Left renal pelvis (tissue), 4 donors: ENCODE data around the gene FHIT. TPM values are rescaled to one million over a fixed set of nuclear protein-coding genes. Genes with fewer than 3 reads are reported as not detected.
"Not testable (repeated sequence)": the region's sequence is repeated elsewhere in the genome, so short reads cannot be mapped to it uniquely, and the experiment has no call there.

ENCODE experiments used
- DNase-seq, 4 donors: peaks; one replicate each; pipeline ENCODE4 v3.0.0-alpha.2; 2013; ENCODE audit warnings: low read depth in 4 of 4, low spot score in 3 of 4
- polyA plus RNA-seq, 4 donors: library from polyadenylated mRNA; unstranded; fragments of 120-200 nt; gene quantifications; one replicate each; pipeline ENCODE4 v1.2.1, GENCODE V29; 2013; ENCODE audit not compliant: insufficient read length in 4 of 4

FHIT gene
- polyA plus RNA-seq, 4 donors, result 5.4 to 30.1 (median 23.5) TPM

- DNase-seq, result no peak
Observed at GRCh38 chr3:60673123-60673522, 578.1 kb downstream of the FHIT start.

- not testable (repeated sequence) for DNase-seq
Observed at GRCh38 chr3:60672337-60672736, 578.9 kb downstream of the FHIT start.

- DNase-seq, result no peak
Observed at GRCh38 chr3:60669636-60670035, 581.6 kb downstream of the FHIT start.

- DNase-seq, result no peak
Observed at GRCh38 chr3:60660026-60660425, 591.2 kb downstream of the FHIT start.

GRCh38 chr3:60659098-60659497, 592.2 kb downstream of the FHIT start:
- no peak for DNase-seq

GRCh38 chr3:60657972-60658371, 593.3 kb downstream of the FHIT start:
- DNase-seq, result no peak

- DNase-seq, result no peak
Observed at GRCh38 chr3:60652829-60653228, 598.4 kb downstream of the FHIT start.

GRCh38 chr3:60651799-60652198, 599.5 kb downstream of the FHIT start:
- DNase-seq, result no peak

- DNase-seq, result no peak
Observed at GRCh38 chr3:60650171-60650570, 601.1 kb downstream of the FHIT start.

GRCh38 chr3:60645801-60646200, 605.5 kb downstream of the FHIT start:
- no peak for DNase-seq

GRCh38 chr3:60643831-60644230, 607.4 kb downstream of the FHIT start:
- DNase-seq, result no peak

GRCh38 chr3:60641354-60641753, 609.9 kb downstream of the FHIT start:
- no peak for DNase-seq

- no peak for DNase-seq
Observed at GRCh38 chr3:60636846-60637245, 614.4 kb downstream of the FHIT start.

- no peak for DNase-seq
Observed at GRCh38 chr3:60633644-60634043, 617.6 kb downstream of the FHIT start.

GRCh38 chr3:60631509-60631908, 619.7 kb downstream of the FHIT start:
- no peak for DNase-seq

GRCh38 chr3:60630953-60631352, 620.3 kb downstream of the FHIT start:
- DNase-seq, result peak in 1 of 4 donors; percentile 14

- DNase-seq, result no peak
Observed at GRCh38 chr3:60629816-60630215, 621.4 kb downstream of the FHIT start.

GRCh38 chr3:60622349-60622748, 628.9 kb downstream of the FHIT start:
- DNase-seq, result no peak

- DNase-seq, result no peak
Observed at GRCh38 chr3:60617188-60617587, 634.1 kb downstream of the FHIT start.

GRCh38 chr3:60613769-60614303, 637.4 kb downstream of the FHIT start:
- DNase-seq, result no peak

- DNase-seq, result no peak
Observed at GRCh38 chr3:60610441-60611112, 640.7 kb downstream of the FHIT start.

- DNase-seq, result no peak
Observed at GRCh38 chr3:60609446-60609845, 641.8 kb downstream of the FHIT start.

GRCh38 chr3:60603860-60604259, 647.4 kb downstream of the FHIT start:
- no peak for DNase-seq
